CD4-positive, alpha-beta T cell (primary cell): ENCODE data around the gene RIBC2. TPM values are rescaled to one million over a fixed set of nuclear protein-coding genes. Genes with fewer than 3 reads are reported as not detected.
"Not testable (repeated sequence)": the region's sequence is repeated elsewhere in the genome, so short reads cannot be mapped to it uniquely, and the experiment has no call there.

ENCODE experiments used
- ATAC-seq: fragments of 200-7000 bp; cut with Tn5 transposase; one replicate; pipeline ENCODE4 v1.10.0; 2022; ENCODE audit warnings: mild to moderate bottlenecking; ENCODE audit not compliant: poor library complexity
- CTCF ChIA-PET: fragments of 350-600 bp; sonication (Branson Sonifier 250); formaldehyde crosslinking; loops from one replicate; lab custom pipeline; 2021; ENCODE audit warnings: antibody characterized with exemption, inconsistent platforms; lab: Charles Lee
- POLR2A ChIA-PET: fragments of 350-600 bp; sonication (Branson Sonifier 250); formaldehyde crosslinking; loops from one replicate; lab custom pipeline; 2021; ENCODE audit warnings: antibody characterized with exemption, inconsistent platforms; lab: Charles Lee
- DNase-seq, 14 experiments: peaks; one replicate each; pipeline ENCODE4 v3.0.0-alpha.2; 2013 to 2020; ENCODE audit warnings: mixed read lengths in 2 of 14
- H3K27ac ChIP-seq, 2 donors: one replicate each; pipeline versions ENCODE4 v1.5.1 to v1.7.0; 2013; ENCODE audit warnings: low read length in 2 of 2, low read depth in 1 of 2, mild to moderate bottlenecking in 1 of 2
- H3K27me3 ChIP-seq, 2 experiments: 1 replicate in 1 of 2; 2 replicates in 1 of 2; pipeline versions ENCODE4 v1.6.1 to v1.7.0; 2013; ENCODE audit warnings: low read length in 2 of 2, control low read depth in 1 of 2, mild to moderate bottlenecking in 1 of 2, moderate library complexity in 1 of 2; ENCODE audit not compliant: insufficient read depth in 2 of 2, control insufficient read depth in 1 of 2
- H3K36me3 ChIP-seq: one replicate; pipeline ENCODE4 v1.6.1; 2013; ENCODE audit warnings: low read length, control low read depth; ENCODE audit not compliant: insufficient read depth
- H3K4me1 ChIP-seq: one replicate; pipeline ENCODE4 v1.6.1; 2013; ENCODE audit warnings: low read length, control low read depth; ENCODE audit not compliant: insufficient read depth
- H3K4me3 ChIP-seq: one replicate; pipeline ENCODE4 v1.5.1; 2013; ENCODE audit warnings: mild to moderate bottlenecking, low read length, moderate library complexity
- H3K9me3 ChIP-seq, 2 experiments: 1 replicate in 1 of 2; 2 replicates in 1 of 2; pipeline versions ENCODE4 v1.6.1 to v1.7.0; 2013; ENCODE audit warnings: low read length in 2 of 2, mild to moderate bottlenecking in 2 of 2, control low read depth in 1 of 2, moderate library complexity in 1 of 2; ENCODE audit not compliant: control insufficient read depth in 1 of 2, insufficient read depth in 1 of 2
- H3K27ac Mint-ChIP-seq: one replicate; pipeline ENCODE4 v1.8.0; 2020; ENCODE audit warnings: mixed read lengths
- H3K27me3 Mint-ChIP-seq: one replicate; pipeline ENCODE4 v1.8.0; 2021; ENCODE audit warnings: mixed read lengths
- H3K36me3 Mint-ChIP-seq: one replicate; pipeline ENCODE4 v1.8.0; 2021; ENCODE audit warnings: low read depth, mixed read lengths
- H3K4me1 Mint-ChIP-seq: one replicate; pipeline ENCODE4 v1.8.0; 2021; ENCODE audit warnings: low read depth, mixed read lengths
- H3K4me3 Mint-ChIP-seq: one replicate; pipeline ENCODE4 v1.8.0; 2020; ENCODE audit warnings: mild to moderate bottlenecking, mixed read lengths
- H3K9me3 Mint-ChIP-seq: one replicate; pipeline ENCODE4 v1.8.0; 2020; ENCODE audit warnings: mixed read lengths
- intact Hi-C, 2 experiments: fragments of 100-400 bp; cut with DNase I in 1 of 2; cut with micrococcal nuclease in 1 of 2; formaldehyde crosslinking; loops; one replicate each; pipeline versions ENCODE4 v1.15.1 to v1.9.0; 2023 to 2025; cut with DNase I, micrococcal nuclease
- polyA plus RNA-seq, 2 donors: library from polyadenylated mRNA; unstranded; fragments of 120-200 nt; gene quantifications; one replicate each; pipeline ENCODE4 v1.2.1, GENCODE V29; 2013
- total RNA-seq, 174 experiments: library from RNA in 2 of 174; stranded (reverse) in 2 of 174; gene quantifications; one replicate each; pipeline ENCODE4 v1.2.3 and lab custom pipeline; 2021 to 2026
- TF ChIP-seq, protein P1 (sequence below): fragments of 200-600 bp; IDR thresholded peaks from one replicate; pipeline ENCODE4 v1.8.0; 2022; ENCODE audit warnings: antibody characterized with exemption, mild to moderate bottlenecking

Gene RIBC2
- under 1 TPM in 1 of 2 experiments, not detected in 1; 0.41 TPM for total RNA-seq
- polyA plus RNA-seq (2013, experiment 1 of 2), result not detected
- polyA plus RNA-seq (2013, experiment 2 of 2), result 0.45 TPM
- total RNA-seq (lab: John Stamatoyannopoulos, UW), result 0 to 9.4 (median 0.30) reads per million in 172 experiments

DNA sequence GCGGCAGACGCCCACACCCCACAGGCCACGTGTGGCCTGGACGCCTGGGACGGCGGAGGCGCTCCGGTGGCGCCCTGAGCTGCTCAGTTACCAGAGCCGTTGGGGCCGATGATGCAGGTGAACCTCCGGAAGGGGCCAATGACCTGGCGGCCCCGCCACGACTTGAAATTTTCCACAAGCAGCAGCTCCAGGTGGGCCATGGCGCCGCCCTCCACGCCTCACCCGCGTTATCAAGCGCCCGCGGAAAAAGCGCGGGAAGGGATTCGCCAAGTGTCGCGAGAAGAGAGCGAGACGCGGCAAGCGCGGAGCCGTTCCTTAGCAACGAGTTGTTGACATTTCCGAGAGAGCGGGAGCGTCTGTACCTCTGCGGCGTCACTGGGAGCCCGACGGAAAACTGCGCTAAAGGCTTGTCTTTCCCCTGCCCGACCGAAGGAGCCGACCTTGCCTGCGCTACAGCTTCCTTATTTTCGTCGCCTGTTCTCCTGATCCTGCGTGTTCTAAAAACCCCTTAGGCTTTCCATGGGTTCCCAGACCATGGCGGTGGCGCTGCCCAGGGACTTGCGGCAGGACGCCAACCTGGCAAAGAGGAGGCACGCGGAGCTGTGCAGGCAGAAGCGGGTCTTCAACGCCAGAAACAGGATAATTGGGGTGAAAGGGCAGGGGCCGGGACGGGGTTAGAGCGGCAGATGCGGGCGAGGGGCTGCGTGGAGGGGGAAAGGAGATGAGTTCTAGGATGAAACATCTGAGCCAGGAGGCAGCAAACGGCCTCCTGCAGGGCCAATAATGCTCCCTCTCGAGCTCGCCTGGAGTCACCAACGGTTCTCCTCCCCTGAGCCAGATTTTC lies at the start of gene RIBC2, which contains the start of gene SMC1B:
RIBC2 (plus strand) TSS at position 326 of the 844 bp plus-strand sequence; CDS start at position 520, 194 bp downstream.
SMC1B (minus strand) TSS at position 232 of the 844 bp plus-strand sequence; CDS start at position 200, 32 bp downstream.
- Mint-ChIP-seq H3K27ac (peak within 1 kb of the TSS; percentile 33), H3K27me3 (peaks cover 5% of the 10 kb centered on the region), H3K36me3 (no peaks in the 10 kb centered on the region), H3K4me1 (peaks cover 6% of the 10 kb centered on the region), H3K9me3 (no peaks in the 10 kb centered on the region), H3K4me3 (peak within 1 kb of the TSS; percentile 69)
- Histone ChIP-seq H3K36me3 (no peaks in the 10 kb centered on the region), H3K4me3 (peak within 1 kb of the TSS; percentile 50), H3K27ac (peak within 1 kb of the TSS in 1 of 2 donors; percentile 50), H3K9me3 (no peaks in the 10 kb centered on the region), H3K27me3 (peaks cover 0 to 3% of the 10 kb centered on the region in 2 experiments), H3K4me1 (peaks cover 21% of the 10 kb centered on the region)
- CTCF ChIA-PET, result interaction anchor here (2.1 kb wide), 1 partner anchor 24 kb away, joined by 6 read pairs; no protein-coding TSS in a partner anchor
- intact Hi-C loops, result no loop called here
- POLR2A ChIA-PET, result interaction anchor here (0.6 kb wide), 1 partner anchor 77 kb away, joined by 3 read pairs; no protein-coding TSS in a partner anchor
- ATAC-seq, result peak; percentile 93
- TF ChIP-seq, protein P1, sequence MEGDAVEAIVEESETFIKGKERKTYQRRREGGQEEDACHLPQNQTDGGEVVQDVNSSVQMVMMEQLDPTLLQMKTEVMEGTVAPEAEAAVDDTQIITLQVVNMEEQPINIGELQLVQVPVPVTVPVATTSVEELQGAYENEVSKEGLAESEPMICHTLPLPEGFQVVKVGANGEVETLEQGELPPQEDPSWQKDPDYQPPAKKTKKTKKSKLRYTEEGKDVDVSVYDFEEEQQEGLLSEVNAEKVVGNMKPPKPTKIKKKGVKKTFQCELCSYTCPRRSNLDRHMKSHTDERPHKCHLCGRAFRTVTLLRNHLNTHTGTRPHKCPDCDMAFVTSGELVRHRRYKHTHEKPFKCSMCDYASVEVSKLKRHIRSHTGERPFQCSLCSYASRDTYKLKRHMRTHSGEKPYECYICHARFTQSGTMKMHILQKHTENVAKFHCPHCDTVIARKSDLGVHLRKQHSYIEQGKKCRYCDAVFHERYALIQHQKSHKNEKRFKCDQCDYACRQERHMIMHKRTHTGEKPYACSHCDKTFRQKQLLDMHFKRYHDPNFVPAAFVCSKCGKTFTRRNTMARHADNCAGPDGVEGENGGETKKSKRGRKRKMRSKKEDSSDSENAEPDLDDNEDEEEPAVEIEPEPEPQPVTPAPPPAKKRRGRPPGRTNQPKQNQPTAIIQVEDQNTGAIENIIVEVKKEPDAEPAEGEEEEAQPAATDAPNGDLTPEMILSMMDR, result no peak
- peak; percentile 59 to 95 (median 78) for DNase-seq

DNA sequence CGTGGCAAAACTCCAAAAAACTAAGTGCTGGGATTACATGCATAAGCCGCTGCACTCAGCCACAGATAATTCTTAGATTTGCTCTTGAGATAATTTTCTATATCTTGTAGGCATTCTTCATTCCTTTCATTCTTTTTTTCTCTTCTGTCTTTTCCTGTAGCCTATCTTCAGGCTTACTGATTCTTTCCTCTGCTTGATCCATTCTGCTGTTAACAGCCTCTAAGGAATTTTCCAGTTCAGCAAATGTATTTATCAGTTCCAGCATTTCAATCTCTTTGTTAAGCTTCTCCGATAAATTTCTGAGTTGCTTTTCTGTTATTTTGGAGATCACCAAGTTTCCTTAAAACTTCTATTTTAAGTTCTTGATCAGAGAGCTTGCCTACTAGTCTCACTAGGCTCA lies 46.8 kb upstream of the RIBC2 start:
- H3K9me3 Mint-ChIP-seq, result peaks cover 5% of the 10 kb centered on the region
- ChIA-PET POLR2A (no interaction called here), CTCF (no interaction called here)
- ATAC-seq, result no peak
- peaks cover 7% of the 10 kb centered on the region for H3K27me3 Mint-ChIP-seq
- no peak overlapping the region for H3K27ac Mint-ChIP-seq
- no peaks in the 10 kb centered on the region for H3K36me3 Mint-ChIP-seq
- no peaks in the 10 kb centered on the region for H3K4me1 Mint-ChIP-seq
- DNase-seq, result no peak
- Histone ChIP-seq H3K4me1 (no peaks in the 10 kb centered on the region), H3K4me3 (no peak overlapping the region), H3K36me3 (no peaks in the 10 kb centered on the region), H3K9me3 (peaks cover 4 to 6% of the 10 kb centered on the region in 2 experiments), H3K27ac (no peak overlapping the region), H3K27me3 (peaks cover 0 to 5% of the 10 kb centered on the region in 2 experiments)
- intact Hi-C loops, result no loop called here
- TF ChIP-seq, protein P1, result no peak
- no peak overlapping the region for H3K4me3 Mint-ChIP-seq

GRCh38 chr22:45373592-45373991 lies 39.9 kb upstream of the RIBC2 start:
- H3K27ac Mint-ChIP-seq, ATAC-seq, H3K36me3 ChIP-seq, POLR2A ChIA-PET, H3K36me3 Mint-ChIP-seq, H3K27me3 ChIP-seq, DNase-seq, H3K4me3 ChIP-seq, H3K27me3 Mint-ChIP-seq, intact Hi-C loops, H3K9me3 ChIP-seq, H3K4me1 ChIP-seq, H3K9me3 Mint-ChIP-seq, H3K4me3 Mint-ChIP-seq, H3K27ac ChIP-seq, H3K4me1 Mint-ChIP-seq: not testable (repeated sequence)
- CTCF ChIA-PET, result interaction anchor here (0.7 kb wide), 1 partner anchor 21 kb away, joined by 3 read pairs; no protein-coding TSS in a partner anchor
